AG09309 (cell line): Measurements from ENCODE around the gene RABGAP1.
A peak's percentile ranks its signal among the peaks of the same experiment; 100 is the strongest.

Source experiments
- DNase-seq: peaks from one replicate; pipeline ENCODE4 v3.0.0-alpha.2; 2010; ENCODE audit warnings: low read depth
- H3K4me3 ChIP-seq: 2 replicates; pipeline ENCODE4 v1.5.1; 2011; ENCODE audit warnings: mild to moderate bottlenecking, low read depth, low read length, moderate library complexity; ENCODE audit not compliant: control insufficient read depth
- CTCF ChIP-seq: IDR thresholded peaks from 2 replicates; pipeline ENCODE4 v1.5.1; 2011; ENCODE audit warnings: mild to moderate bottlenecking, low read depth, low read length, inconsistent platforms; ENCODE audit not compliant: insufficient read depth, control insufficient read depth; ENCODE audit errors: missing control alignments

The RABGAP1 gene

GRCh38 chr9:123003466-123003865, 62.6 kb downstream of the RABGAP1 start:
- TF ChIP-seq CTCF = no peak
- no peak overlapping the region for H3K4me3 ChIP-seq
- DNase-seq = no peak

DNA sequence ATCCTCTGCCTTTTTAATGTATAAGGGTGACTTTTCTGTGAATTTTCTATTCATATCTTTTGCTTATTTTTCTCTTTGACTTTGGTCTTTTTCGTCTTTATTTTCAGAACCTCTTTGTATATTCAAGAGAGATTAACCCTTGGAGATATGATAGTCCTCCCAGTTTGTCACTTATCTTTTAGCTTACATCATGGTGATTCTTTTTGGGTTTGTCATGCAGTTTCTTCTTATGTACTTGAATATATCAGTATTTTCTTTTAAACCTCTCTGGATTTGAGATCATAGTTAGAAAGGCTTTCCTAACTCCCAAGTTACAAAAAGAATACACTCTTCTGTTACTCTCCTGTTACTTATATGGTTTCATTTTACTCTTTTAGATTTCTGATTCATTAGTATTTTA, 65.1 kb downstream of the RABGAP1 start:
- DNase-seq = no peak
- no peak for TF ChIP-seq CTCF
- H3K4me3 ChIP-seq = no peak overlapping the region

- DNase-seq = no peak
- H3K4me3 ChIP-seq = no peak overlapping the region
- no peak for TF ChIP-seq CTCF
Observed at GRCh38 chr9:123007269-123007668, 66.4 kb downstream of the RABGAP1 start.

- H3K4me3 ChIP-seq = no peak overlapping the region
- no peak for DNase-seq
- no peak for TF ChIP-seq CTCF
Observed at GRCh38 chr9:123008909-123009308, 68.1 kb downstream of the RABGAP1 start.

DNA sequence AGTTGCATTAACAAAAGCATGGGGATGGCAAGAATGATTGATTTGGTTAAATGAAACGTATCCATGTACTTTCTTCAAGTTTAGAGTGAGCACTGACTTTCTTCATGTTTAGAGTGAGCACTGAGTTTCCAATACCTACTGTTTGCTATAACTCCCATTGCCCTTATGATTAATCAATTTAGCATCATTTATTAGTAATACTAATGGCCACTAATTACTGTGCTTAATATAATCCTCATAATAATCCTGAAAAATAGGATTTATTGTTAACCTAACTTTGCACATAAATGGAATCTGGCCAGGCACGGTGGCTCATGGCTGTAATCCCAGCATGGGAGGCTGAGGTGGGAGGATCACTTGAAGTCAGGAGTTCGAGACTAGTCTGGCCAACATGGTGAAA, 70.6 kb downstream of the RABGAP1 start:
- no peak for TF ChIP-seq CTCF
- DNase-seq = no peak
- no peak overlapping the region for H3K4me3 ChIP-seq

DNA sequence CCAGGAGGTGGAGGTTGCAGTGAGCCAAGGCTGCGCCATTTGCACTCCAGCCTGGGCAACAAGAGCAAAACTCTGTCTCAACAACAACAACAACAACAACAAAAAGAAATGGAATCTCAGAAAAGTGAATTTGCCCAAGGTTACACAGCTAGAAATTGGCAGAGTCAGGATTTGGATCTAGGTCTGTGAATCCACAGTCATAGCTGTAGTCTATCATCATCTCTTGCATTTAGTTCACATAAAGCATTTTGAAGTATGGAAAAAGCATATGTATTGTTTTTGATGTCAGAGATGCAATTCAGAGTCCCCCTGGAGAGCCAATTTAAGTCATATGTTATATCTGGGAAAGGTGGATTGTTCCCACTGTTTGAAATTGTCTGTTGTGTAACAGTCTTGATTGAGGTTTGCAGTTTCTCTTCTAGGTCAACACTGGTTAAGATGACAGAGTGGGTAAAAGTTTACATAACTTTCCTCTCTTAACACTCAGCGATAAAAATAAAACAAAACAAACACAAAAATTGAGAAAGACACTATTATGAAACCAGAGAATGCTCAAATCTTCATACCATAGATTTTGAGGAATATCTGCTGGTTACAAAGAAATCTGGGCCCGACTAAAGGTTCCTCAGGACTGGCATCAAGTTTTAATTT, 71.2 kb downstream of the RABGAP1 start:
- peak; percentile 51 for DNase-seq

More for the DNA sequence above, 71.2 kb downstream of the RABGAP1 start:
- no peak for TF ChIP-seq CTCF
- H3K4me3 ChIP-seq = no peak overlapping the region
